GM19455 (cell line): Measurements from ENCODE around the gene MISP3.

Source experiments
- ATAC-seq: cut with Tn5 transposase; IDR thresholded peaks from one replicate; pipeline ENCODE4 v1.9.1; 2021; ENCODE audit not compliant: unreplicated experiment

The MISP3 gene

DNA sequence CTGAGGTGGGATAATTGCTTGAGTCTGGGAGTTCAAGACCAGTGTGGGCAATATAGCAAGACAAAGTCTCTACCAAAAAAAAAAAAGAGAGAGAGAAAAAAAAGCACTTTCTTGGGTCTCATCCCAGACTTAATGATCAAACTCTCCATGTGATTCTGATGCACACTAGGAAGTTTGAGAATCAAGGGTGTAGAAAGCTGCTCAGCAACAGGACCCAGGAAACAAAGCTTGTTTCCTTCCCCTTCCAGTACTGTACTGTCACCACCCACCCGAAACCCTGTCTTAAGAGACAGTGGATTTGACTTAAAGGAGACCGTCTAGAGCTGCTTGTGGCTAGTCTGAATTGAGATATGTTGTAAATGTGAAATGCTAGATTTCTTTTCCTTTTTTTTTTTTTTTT, 5.8 kb downstream of the MISP3 start:
- no peak for ATAC-seq

DNA sequence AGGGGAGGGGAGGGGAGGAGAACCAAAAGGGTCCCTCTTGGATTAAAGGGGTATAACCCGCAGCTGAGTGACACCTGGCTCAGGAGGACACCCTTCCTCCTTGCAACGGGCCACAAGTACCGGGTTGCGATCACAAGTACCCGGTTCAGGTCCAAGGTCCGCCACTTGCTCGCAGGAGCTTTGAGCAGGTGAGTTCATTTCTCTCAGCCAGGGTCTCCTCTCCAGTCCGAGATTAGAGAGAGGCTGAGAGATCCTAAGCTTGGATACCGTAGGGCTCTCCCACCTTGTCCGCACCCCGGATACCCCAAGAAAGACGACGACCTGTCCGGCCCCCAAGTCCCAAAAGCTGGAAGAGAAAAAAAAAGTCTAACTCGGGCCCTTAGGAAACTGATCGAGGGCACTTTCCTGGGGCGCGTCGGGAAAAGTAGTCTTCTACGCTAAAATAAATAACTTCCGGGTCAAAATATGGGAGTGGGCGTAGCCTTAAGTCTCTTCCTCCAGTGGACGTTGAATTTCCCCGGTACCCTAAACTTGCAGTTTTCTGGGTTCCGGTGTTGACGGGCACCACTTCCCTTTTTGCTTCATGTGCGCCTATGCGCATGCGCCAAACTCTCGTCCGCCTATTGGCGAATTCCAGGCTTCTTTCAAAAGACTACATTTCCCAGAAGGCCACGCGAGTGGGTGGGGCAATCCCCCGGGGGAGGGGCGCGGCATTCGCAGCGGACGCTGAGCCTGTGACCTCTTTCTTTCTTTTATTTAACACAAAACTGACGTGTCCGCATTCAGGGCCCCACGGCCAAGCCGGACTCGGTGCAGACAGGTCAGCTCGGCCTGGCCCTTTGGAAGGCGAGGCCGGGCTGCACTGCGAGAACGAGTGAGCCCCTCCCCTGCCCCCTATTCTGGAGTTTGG, 8.6 kb downstream of the MISP3 start:
- ATAC-seq = peak; percentile 78

DNA sequence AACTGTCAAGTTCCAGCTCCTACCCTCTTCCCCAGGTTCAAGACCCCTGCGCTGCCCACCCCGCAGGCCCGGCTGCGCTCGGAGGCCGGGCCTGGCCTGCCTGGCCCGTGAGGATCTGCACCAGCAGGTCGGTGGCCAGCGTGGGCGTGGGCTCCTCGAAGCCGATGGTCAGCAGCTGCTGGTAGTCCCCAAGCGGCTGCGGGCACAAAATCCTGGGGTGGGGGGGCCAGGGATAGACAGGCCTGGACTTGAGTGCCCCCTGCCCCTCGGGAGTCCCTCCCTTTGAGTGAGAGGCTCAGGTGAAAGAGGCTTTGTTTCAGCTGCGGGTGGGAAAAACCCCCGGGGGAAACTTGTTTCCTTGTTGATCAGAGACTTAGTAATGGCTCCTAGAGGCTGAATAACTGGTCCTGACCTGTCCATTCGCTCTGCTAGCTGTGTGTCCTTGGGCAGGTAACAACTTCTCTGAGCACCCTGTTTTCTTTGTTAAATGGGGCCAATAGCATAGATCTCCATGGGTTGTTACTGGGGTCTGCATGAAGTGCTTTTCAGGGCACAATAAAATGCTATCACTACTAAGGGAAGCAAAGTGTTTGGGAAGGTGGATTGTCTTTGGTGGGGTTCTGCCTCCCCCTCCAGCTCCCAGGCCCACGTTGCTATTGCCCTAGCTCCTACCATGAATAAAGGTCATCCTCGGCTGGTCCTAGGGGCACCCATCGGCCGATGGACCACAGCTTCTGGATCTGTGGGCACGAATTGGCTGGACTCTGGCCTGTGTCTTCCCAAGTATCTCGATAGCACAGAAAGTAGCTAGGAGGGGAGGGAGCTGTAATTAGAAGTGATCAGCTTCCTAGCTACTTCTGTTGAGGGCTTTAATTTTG, 9.4 kb downstream of the MISP3 start:
- ATAC-seq = no peak

DNA sequence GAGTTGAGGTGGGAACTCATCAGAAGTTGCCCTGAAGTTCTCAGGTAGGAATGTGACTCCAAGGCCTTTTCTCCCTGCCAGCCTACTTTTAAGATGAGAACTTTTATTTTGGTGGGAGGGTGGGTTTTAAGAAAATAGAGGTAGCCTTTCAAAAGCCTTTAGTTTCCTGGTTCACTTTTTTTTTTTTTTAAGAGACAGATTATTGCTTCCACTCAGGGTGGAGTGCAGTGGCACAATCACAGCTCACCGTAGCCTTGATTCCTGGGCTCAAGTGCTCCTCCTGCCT, 10.0 kb downstream of the MISP3 start:
- no peak for ATAC-seq

DNA sequence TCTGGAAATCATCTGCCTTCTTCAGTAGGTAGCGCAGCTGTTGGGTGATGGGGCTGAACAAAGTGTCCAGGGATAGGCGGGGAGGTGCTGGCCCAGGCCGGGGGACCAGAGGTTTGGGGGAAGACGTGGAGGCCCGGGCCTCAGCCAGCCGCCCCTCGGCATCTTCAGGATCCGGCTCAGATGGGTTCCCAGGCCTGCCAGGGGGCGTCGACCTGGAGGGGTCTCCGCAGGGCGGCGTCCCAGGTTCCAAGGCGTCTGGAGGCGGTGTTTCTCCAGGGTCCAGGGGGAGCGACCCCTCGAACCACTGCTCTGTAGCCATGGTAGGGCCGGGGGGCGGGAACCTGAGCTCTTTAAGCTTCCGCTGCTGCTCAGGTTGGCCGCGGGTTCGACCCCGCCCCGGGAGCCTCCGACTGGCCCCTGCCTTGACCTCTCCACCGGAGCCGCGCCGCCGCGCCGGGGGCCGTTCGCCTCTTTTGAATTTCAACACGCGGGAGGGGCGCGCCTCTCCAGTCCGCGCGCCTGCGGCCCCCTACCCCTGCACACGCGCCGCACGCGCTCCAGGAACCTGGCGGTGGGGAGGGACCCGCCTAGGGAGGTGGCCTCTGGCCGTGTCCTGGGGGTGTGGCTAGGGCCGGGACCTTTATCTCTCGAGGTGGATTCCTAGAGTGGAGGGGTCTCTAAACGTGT, 12.9 kb downstream of the MISP3 start, which contains the start of gene C19orf67:
TSS of gene C19orf67 (minus strand) at position 475 of the 687 bp plus-strand sequence. CDS start at position 319, 156 bp downstream.
- no peak for ATAC-seq

DNA sequence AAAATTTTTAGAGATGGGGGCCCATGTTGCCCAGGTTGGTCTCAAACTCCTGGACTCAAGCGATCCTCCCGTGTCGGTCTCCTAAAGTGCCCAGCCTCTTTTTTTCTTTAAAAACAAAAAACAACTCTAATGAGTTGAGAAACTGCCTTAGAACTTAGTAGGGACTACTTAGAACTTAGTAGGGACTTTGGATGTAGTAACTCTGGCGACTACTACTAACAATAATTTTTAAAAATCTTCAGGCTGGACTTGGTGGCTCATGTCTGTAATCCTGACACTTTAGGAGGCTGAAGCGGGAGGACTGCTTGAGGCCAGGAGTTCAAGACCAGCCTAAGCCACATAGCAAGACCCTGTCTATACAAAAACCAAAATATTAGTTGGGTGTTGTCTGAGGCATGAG, 13.5 kb downstream of the MISP3 start:
- no peak for ATAC-seq

DNA sequence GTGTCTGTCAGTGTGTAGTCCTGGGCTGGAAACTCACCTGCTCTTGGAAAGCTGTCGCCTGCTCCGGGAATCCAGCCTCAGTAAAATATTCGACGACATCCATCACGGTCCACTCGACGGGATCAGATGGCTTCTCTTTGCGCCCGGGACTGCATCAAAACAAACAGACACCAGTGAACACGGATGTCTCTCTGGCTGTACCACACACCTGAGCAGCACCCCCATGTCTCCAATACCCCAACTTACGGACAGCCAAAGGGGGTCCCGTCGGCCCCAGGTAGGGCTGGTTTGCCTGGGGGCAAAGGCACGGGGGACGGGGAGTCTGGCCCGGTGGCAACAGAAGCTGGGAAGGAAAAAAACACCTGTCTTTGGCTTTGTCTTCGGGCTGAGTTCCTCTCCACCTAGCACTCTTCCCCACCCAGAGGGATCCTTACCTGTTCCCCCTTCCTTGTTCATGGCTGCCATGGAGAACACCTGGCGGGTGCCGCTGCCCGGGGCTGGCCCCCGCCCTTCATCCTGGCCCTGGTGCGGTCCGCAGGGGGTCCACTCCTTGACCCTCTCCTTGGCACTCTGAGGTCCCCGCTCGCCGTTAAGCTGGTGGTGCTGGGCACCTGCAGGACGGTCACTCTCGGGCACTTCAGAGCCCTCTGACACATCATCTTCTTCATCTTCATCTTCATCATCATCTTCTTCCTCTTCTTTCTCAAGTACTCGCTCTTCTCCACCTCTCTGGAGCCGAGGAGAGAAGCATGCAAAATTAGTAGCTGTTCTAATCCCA, 16.2 kb downstream of the MISP3 start:
- no peak for ATAC-seq

DNA sequence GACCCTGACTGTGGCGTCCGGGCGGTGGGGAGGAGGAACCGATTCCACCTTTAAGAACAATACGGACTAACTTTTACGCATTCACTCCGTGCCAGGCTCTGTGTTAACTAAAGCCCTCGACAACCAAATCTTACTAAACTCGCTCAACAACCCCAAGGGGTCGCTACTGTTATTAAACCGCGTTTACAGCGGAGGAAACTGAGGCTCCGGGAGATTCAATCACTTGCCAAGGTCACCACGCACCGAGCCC, 16.8 kb downstream of the MISP3 start:
- ATAC-seq = no peak

DNA sequence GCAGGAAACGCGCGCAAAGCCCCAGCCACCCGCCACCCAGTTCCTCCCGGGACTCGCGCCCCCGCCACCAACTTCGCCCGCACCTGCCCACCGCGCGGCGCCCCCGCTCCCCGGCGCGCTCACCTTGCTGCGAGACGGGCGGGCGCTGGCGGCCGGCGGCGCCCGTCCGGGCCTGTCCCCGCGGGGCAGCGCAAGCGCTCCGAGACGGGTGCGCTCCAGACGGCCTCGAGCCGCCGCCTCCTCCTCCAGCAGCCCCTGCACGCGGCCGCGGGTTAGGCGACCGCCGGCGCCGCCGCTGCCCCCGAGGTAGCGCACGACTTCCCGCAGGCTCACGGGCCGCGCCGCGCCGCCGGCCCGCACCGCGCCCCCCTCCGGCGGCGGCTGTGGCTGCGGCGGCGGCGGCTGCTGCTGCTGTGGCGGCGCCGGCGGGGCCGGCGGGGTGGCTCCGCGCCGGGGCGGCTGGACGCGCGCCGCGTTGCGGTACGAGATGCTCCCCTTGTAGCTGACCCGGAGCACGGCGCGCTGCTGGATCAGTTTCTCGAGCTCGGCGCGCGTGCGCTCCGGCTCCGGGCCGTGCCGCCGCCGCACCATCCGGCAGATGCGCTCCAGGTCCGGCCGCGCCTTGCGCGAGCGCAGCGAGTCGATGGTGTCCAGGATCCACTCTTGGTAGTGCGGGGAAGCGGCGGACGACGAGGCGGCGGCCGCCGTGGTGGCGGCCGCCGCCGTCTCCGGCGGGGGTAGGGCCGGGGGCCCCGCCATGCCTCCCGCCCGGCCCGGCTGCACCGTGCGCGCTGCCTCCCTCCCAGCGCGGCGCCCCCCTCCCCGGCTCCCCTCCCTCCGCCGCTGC, 17.3 kb downstream of the MISP3 start:
- peak; percentile 19 for ATAC-seq

DNA sequence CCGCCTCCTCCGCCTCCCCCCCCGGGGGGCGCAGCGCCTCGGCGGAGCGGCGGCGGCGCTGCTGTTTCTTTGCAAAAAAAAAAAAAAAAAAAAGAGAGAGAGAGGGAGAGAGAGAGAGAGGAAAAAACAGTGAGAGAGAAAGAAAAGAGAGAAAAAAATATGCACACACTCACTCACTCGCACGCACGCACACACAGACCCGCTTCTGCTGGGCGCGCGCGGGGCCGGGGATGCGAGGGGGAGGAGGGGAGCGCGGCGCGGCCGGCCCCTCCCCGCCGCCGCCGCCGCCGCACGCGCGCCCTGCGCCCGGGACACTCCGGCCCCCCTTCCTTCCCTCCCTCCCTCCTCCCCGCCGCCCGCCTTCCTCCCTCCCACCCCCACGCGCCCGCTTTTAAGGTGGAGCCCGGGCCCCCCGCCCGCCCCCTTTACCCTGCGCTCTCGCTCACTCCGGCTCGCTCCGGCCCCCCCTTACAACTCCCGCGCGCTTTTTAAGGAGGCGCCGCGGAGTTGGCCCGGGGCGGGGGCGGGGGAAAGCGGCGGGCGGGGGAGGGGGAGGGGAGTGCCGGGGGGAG, 18.0 kb downstream of the MISP3 start, which contains the start of gene SAMD1:
TSS of gene SAMD1 (minus strand) at position 243 of the 572 bp plus-strand sequence.
- peak; percentile 23 for ATAC-seq

DNA sequence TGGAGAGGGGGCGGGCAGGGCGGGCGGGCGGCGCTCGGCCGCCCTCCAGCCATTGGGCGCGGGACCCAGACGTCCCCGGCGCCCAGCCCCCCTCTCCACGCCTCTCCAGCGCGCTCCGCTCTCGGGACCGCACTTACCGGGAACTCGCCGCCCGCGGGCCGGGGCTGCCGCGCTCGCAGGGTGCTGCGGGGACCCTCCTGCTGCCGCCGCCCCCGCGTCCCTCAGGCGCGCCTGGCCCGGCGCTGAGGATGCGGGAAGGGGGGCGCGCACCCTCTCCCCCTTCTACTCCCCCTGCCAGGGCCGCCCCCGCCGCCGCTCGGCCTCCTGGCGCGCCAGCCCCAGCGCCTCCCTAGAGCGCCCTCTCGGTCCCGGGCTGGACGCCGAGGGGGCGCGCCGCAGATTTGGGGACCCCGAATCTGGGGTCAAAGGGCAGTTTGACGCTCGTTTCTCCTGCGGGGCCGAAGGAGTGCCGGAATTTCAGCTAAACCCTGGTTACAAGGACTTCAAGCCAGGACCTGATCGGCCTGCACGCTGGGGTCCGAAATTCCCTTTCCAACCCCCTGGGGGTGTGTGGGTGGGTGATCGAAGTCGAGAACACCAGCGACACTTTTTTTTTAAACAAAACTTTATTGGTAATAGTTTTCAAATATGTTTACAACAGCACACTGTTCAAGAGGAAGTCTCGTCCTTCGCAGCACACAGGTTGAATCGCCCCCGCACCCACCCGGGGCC, 18.7 kb downstream of the MISP3 start:
- peak; percentile 50 for ATAC-seq

DNA sequence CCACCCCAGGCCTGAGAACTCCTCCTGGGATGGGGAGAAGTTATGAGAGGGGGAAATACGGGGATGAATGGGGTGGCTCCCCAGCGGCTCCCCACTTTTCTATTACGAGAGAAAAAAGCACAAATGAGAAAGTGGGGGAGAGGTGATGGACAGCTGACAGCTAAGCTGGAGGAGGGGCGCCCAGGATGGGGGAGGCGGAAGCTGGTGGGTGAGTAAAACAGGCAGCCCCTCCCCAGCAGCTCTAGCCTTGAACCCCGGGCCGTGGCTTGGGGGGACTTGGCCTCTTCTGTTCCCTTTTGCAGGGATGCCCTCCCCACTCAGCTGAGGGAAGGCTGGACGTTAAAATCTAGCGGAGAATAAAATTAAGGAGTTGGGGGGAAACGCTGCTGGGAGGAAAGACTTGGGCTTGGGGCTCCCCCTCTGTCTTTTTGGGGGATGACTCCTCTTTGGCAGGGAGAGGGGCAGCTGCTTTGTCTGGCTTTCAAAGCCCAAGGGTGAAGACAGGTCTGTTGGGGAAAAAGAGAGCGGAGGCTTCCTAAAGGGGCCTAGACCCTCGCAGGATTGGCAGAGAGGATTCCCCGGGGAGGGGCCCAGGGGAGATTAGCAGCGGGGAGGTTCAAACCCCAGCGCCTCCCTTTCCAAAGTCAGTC, 19.4 kb downstream of the MISP3 start:
- no peak for ATAC-seq

DNA sequence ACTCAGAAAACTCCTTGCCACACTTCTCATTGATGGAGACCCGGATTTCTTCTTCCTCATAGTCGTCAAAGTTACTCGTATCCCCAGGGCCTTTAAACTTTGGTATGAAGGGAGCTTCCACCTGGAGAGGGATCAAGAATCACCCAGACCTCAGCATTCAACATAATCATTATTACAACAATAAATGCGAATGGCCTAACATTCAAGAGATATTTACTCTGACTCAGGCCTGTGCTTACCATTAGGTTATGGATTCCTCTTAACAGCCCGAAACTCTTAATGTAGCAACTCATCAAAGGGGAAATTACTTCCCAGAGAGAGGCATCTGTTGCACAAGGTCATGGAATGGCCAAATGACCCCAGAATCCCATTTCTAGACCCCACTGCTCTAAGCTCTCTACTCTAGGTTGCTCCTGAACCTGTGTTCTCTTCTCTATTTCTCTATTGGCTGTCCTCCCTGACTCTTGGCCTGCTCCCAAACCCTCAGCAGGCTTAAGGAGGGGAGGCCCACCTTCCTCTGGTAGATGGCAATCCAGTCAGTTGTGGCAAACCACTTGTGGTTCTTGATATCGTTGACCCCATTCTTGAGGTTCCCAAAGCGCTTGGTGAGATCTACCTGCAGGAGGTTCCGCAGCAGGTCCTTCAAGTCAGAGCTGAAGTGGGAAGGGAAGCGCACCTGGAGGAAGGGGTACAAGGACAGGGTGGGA, 20.7 kb downstream of the MISP3 start:
- no peak for ATAC-seq

DNA sequence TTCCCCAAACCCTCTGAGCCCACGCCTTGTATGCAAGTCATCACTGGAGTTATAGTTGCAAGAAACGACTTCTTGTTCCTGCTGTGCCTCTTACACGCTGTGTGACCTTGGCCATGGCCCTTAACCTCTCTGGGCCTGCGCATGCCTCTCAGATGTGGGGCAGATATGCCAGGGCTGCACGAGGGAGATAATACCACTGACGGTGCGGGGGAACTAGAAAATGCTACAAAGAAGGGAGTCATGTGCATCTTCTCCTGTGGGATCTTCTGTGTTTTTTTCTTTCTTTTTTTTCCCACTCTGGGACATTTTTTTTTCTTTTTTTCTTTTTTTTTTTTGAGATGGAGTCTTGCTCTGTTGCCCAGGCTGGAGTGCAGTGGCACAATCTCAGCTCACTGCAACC, 22.3 kb downstream of the MISP3 start:
- no peak for ATAC-seq

DNA sequence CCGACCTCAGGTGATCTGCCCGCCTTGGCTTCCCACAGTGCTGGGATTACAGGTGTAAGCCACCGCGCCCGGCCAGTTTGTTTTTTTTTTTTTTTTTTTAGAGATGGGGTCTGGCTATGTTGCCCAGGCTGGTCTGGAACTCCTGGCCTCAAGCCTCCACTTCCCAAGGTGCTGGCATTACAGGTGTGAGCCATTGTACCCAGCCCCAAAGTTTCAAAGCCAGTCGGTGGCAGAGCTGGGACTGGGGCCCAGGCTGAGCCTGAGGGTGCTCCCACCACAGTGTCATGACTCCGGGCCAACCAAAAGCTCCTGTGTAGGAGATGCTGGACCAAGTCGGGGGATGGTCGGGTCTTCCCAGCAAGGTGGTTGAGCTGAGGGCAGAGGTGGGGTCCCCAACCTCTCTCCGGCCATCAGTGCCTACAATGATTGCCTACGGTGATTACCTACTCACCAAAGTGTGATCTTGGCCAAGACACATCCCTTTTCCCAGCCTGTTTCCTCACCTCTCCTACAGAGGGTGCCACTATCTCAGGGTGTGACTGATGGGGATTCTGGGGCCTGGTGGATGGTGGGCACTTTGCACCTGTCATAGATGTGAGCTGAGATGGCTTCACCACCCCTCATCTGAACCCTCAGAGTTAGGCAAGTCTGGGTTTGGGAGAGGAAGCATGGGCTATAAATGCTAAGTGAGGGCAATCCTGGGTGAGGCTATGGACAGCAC, 23.8 kb downstream of the MISP3 start:
- no peak for ATAC-seq

DNA sequence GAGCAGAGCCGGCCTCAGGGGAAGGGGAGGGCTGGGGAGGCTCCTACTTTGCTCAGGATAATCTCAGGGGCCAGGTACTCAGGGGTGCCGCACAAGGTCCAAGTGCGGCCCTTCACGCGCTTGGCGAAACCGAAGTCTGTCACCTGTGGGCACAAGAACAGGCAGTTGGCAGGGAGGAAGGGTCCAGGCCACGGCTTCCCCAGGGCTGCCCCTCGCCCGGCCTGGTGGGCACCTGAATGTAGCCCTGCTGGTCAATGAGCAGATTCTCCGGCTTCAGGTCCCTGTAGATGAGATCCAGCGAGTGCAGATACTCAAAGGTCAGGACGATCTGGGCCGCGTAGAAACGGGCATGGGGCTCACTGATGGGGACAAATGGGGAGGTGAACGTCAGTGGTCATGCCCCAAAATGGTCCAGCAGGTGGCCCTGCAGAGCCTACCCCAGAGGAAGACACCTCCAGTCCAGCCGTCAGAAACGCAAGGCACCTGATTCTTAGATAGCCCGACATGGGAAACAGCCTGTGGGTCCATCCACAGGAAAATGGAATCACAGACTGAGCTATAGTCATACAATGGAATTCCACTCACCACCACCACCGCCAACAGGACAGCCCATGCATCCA, 25.1 kb downstream of the MISP3 start:
- ATAC-seq = no peak
